Stimulated activated CD4-positive, alpha-beta T cell treated with anti-CD3 and anti-CD28 coated beads, Interleukin-2, amount 100 ng/mL, for 48 hours (primary cell): ENCODE data around the gene ZBTB46.
"Not testable (repeated sequence)": the region's sequence is repeated elsewhere in the genome, so short reads cannot be mapped to it uniquely, and the experiment has no call there.

ENCODE experiments used
- DNase-seq, 2 donors: peaks; one replicate each; pipeline ENCODE4 v3.0.0-alpha.2; 2020

The ZBTB46 gene

GRCh38 chr20:63783970-63784369 lies 47.1 kb downstream of the ZBTB46 start:
- no peak for DNase-seq

GRCh38 chr20:63782521-63782971 lies 48.5 kb downstream of the ZBTB46 start:
- DNase-seq = no peak

GRCh38 chr20:63782051-63782471 lies 49.0 kb downstream of the ZBTB46 start:
- DNase-seq = peak in 1 of 2 donors; percentile 37

- no peak for DNase-seq
Measured at GRCh38 chr20:63781181-63781580, 49.9 kb downstream of the ZBTB46 start.

GRCh38 chr20:63778857-63779256 lies 52.2 kb downstream of the ZBTB46 start:
- DNase-seq = no peak

- DNase-seq = no peak
Measured at GRCh38 chr20:63778034-63778752, 52.9 kb downstream of the ZBTB46 start.

GRCh38 chr20:63777614-63778013 lies 53.5 kb downstream of the ZBTB46 start:
- no peak for DNase-seq

GRCh38 chr20:63776875-63777274 lies 54.2 kb downstream of the ZBTB46 start:
- DNase-seq = not testable (repeated sequence)

GRCh38 chr20:63775096-63775978 lies 55.7 kb downstream of the ZBTB46 start:
- DNase-seq = no peak

- no peak for DNase-seq
Measured at GRCh38 chr20:63774306-63774705, 56.8 kb downstream of the ZBTB46 start.

- no peak for DNase-seq
Measured at GRCh38 chr20:63773571-63774241, 57.4 kb downstream of the ZBTB46 start.

- no peak for DNase-seq
Measured at GRCh38 chr20:63772781-63773518, 58.1 kb downstream of the ZBTB46 start.

GRCh38 chr20:63771046-63771707 lies 59.9 kb downstream of the ZBTB46 start:
- no peak for DNase-seq

GRCh38 chr20:63769891-63770474 lies 61.1 kb downstream of the ZBTB46 start:
- no peak for DNase-seq

- no peak for DNase-seq
Measured at GRCh38 chr20:63768591-63769515, 62.2 kb downstream of the ZBTB46 start.

- DNase-seq = no peak
Measured at GRCh38 chr20:63767886-63768285, 63.2 kb downstream of the ZBTB46 start.

- no peak for DNase-seq
Measured at GRCh38 chr20:63767456-63767855, 63.6 kb downstream of the ZBTB46 start.

GRCh38 chr20:63766695-63767426 lies 64.2 kb downstream of the ZBTB46 start:
- no peak for DNase-seq

- DNase-seq = no peak
Measured at GRCh38 chr20:63765902-63766301, 65.2 kb downstream of the ZBTB46 start.
